C4-2B (cell line): Measurements from ENCODE around the gene CLEC16A.

ENCODE experiments used
- ZFX ChIP-seq: fragments of 450-650 bp; IDR thresholded peaks from 2 replicates; pipeline ENCODE4 v1.6.1; 2017
- TF ChIP-seq, protein P1 (sequence below): fragments of 450-650 bp; conservative IDR thresholded peaks from 2 replicates; pipeline ENCODE4 v1.5.1; 2017; ENCODE audit warnings: mild to moderate bottlenecking

- TF ChIP-seq ZFX: no peak
- TF ChIP-seq, protein P1, sequence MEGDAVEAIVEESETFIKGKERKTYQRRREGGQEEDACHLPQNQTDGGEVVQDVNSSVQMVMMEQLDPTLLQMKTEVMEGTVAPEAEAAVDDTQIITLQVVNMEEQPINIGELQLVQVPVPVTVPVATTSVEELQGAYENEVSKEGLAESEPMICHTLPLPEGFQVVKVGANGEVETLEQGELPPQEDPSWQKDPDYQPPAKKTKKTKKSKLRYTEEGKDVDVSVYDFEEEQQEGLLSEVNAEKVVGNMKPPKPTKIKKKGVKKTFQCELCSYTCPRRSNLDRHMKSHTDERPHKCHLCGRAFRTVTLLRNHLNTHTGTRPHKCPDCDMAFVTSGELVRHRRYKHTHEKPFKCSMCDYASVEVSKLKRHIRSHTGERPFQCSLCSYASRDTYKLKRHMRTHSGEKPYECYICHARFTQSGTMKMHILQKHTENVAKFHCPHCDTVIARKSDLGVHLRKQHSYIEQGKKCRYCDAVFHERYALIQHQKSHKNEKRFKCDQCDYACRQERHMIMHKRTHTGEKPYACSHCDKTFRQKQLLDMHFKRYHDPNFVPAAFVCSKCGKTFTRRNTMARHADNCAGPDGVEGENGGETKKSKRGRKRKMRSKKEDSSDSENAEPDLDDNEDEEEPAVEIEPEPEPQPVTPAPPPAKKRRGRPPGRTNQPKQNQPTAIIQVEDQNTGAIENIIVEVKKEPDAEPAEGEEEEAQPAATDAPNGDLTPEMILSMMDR: no peak
These were observed 229.1 kb downstream of the CLEC16A start for GRCh38 chr16:11173426-11173825.
